WTC11 (cell line): ENCODE measurements around the gene GOLGA6L10. TPM values are rescaled to one million over a fixed set of nuclear protein-coding genes. Genes with fewer than 3 reads are reported as not detected.

Experiments
- ATAC-seq: fragments of 200-7000 bp; cut with Tn5 transposase; 2 replicates; pipeline ENCODE4 v1.10.0; 2021; ENCODE audit warnings: mild to moderate bottlenecking, moderate library complexity
- CTCF ChIA-PET: fragments of 300-600 bp; sonication (Branson Sonifier 250); formaldehyde crosslinking; loops from one replicate; lab custom pipeline; 2021; ENCODE audit warnings: antibody characterized with exemption; lab: Charles Lee
- POLR2A ChIA-PET: fragments of 350-600 bp; sonication (Branson Sonifier 250); formaldehyde crosslinking; loops from one replicate; lab custom pipeline; 2021; ENCODE audit warnings: antibody characterized with exemption; lab: Charles Lee
- DNase-seq: peaks from one replicate; pipeline ENCODE4 v3.0.0; 2021; ENCODE audit warnings: low spot score
- H3K27ac Mint-ChIP-seq: 2 replicates; pipeline ENCODE4 v1.8.0; 2021; ENCODE audit warnings: mixed read lengths
- H3K27me3 Mint-ChIP-seq: 2 replicates; pipeline ENCODE4 v1.8.0; 2021; ENCODE audit warnings: low read depth, mild to moderate bottlenecking, moderate library complexity, mixed read lengths
- H3K36me3 Mint-ChIP-seq: 2 replicates; pipeline ENCODE4 v1.8.0; 2021; ENCODE audit warnings: mixed read lengths
- H3K4me1 Mint-ChIP-seq: 2 replicates; pipeline ENCODE4 v1.8.0; 2022; ENCODE audit warnings: mixed read lengths
- H3K4me3 Mint-ChIP-seq: 2 replicates; pipeline ENCODE4 v1.8.0; 2021; ENCODE audit warnings: mild to moderate bottlenecking, moderate library complexity, mixed read lengths
- H3K9me3 Mint-ChIP-seq: 2 replicates; pipeline ENCODE4 v1.8.0; 2021; ENCODE audit warnings: mixed read lengths
- AFF4 ChIP-seq: sonication (generic); formaldehyde crosslinking; IDR thresholded peaks from 2 replicates; pipeline ENCODE4 v1.8.1; 2023; ENCODE audit warnings: mild to moderate bottlenecking, missing genetic modification reagents, borderline replicate concordance
- EMX1 ChIP-seq: fragments of 250-450 bp; sonication (Bioruptor Pico); IDR thresholded peaks from 2 replicates; pipeline ENCODE4 v1.8.0; 2021; ENCODE audit warnings: mild to moderate bottlenecking
- FOXK1 ChIP-seq: sonication (generic); formaldehyde crosslinking; IDR thresholded peaks from 2 replicates; pipeline ENCODE4 v1.8.0; 2022; ENCODE audit warnings: mild to moderate bottlenecking, moderate library complexity, missing genetic modification reagents
- GABPB1 ChIP-seq: sonication (generic); formaldehyde crosslinking; IDR thresholded peaks from 2 replicates; pipeline ENCODE4 v1.8.1; 2023; ENCODE audit warnings: mild to moderate bottlenecking, missing genetic modification reagents
- GRHL2 ChIP-seq: fragments of 250-450 bp; sonication (Bioruptor Pico); IDR thresholded peaks from 2 replicates; pipeline ENCODE4 v1.8.0; 2022; ENCODE audit warnings: mild to moderate bottlenecking, moderate library complexity; ENCODE audit not compliant: insufficient replicate concordance, severe bottlenecking
- NR1H2 ChIP-seq: sonication (generic); formaldehyde crosslinking; IDR thresholded peaks from 2 replicates; pipeline ENCODE4 v1.9.0; 2021; ENCODE audit warnings: mild to moderate bottlenecking, moderate library complexity, missing genetic modification reagents
- PRDM15 ChIP-seq: sonication (generic); formaldehyde crosslinking; IDR thresholded peaks from 2 replicates; pipeline ENCODE4 v1.8.0; 2022; ENCODE audit warnings: missing genetic modification reagents
- TEAD4 ChIP-seq: sonication (generic); formaldehyde crosslinking; IDR thresholded peaks from 2 replicates; pipeline ENCODE4 v1.8.0; 2022; ENCODE audit warnings: mild to moderate bottlenecking, missing genetic modification reagents
- ZBTB21 ChIP-seq: sonication (generic); formaldehyde crosslinking; IDR thresholded peaks from 2 replicates; pipeline ENCODE4 v1.8.1; 2023; ENCODE audit warnings: mild to moderate bottlenecking, missing genetic modification reagents, borderline replicate concordance
- ZNF671 ChIP-seq: fragments of 250-450 bp; sonication (Bioruptor Pico); IDR thresholded peaks from 2 replicates; pipeline ENCODE4 v1.8.0; 2021; ENCODE audit warnings: mild to moderate bottlenecking
- total RNA-seq: library from RNA; stranded (reverse); gene quantifications from 3 replicates; pipeline ENCODE4 v1.2.3, GENCODE V29; 2021
- TF ChIP-seq, protein P1 (sequence below): sonication (generic); formaldehyde crosslinking; IDR thresholded peaks from 2 replicates; pipeline ENCODE4 v1.8.0; 2023; ENCODE audit warnings: mild to moderate bottlenecking, missing genetic modification reagents
- TF ChIP-seq, protein P2 (sequence below): fragments of 200-600 bp; IDR thresholded peaks from 2 replicates; pipeline ENCODE4 v1.8.0; 2022; ENCODE audit warnings: antibody characterized with exemption
- TF ChIP-seq, protein P3 (sequence below): fragments of 250-450 bp; sonication (Bioruptor Pico); IDR thresholded peaks from 2 replicates; pipeline ENCODE4 v1.9.0; 2021; ENCODE audit warnings: mild to moderate bottlenecking
- TF ChIP-seq, protein P4 (sequence below): sonication (generic); formaldehyde crosslinking; IDR thresholded peaks from 2 replicates; pipeline ENCODE4 v1.8.0; 2023; ENCODE audit warnings: missing genetic modification reagents

GOLGA6L10 gene
- total RNA-seq, 1 experiment from 2014 or later: 5.8 TPM

- TF ChIP-seq, protein P1, sequence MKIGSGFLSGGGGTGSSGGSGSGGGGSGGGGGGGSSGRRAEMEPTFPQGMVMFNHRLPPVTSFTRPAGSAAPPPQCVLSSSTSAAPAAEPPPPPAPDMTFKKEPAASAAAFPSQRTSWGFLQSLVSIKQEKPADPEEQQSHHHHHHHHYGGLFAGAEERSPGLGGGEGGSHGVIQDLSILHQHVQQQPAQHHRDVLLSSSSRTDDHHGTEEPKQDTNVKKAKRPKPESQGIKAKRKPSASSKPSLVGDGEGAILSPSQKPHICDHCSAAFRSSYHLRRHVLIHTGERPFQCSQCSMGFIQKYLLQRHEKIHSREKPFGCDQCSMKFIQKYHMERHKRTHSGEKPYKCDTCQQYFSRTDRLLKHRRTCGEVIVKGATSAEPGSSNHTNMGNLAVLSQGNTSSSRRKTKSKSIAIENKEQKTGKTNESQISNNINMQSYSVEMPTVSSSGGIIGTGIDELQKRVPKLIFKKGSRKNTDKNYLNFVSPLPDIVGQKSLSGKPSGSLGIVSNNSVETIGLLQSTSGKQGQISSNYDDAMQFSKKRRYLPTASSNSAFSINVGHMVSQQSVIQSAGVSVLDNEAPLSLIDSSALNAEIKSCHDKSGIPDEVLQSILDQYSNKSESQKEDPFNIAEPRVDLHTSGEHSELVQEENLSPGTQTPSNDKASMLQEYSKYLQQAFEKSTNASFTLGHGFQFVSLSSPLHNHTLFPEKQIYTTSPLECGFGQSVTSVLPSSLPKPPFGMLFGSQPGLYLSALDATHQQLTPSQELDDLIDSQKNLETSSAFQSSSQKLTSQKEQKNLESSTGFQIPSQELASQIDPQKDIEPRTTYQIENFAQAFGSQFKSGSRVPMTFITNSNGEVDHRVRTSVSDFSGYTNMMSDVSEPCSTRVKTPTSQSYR: no peak
- TF ChIP-seq ZBTB21 (CRISPR knock-in tag) (no peak), AFF4 (no peak)
- TF ChIP-seq, protein P2, sequence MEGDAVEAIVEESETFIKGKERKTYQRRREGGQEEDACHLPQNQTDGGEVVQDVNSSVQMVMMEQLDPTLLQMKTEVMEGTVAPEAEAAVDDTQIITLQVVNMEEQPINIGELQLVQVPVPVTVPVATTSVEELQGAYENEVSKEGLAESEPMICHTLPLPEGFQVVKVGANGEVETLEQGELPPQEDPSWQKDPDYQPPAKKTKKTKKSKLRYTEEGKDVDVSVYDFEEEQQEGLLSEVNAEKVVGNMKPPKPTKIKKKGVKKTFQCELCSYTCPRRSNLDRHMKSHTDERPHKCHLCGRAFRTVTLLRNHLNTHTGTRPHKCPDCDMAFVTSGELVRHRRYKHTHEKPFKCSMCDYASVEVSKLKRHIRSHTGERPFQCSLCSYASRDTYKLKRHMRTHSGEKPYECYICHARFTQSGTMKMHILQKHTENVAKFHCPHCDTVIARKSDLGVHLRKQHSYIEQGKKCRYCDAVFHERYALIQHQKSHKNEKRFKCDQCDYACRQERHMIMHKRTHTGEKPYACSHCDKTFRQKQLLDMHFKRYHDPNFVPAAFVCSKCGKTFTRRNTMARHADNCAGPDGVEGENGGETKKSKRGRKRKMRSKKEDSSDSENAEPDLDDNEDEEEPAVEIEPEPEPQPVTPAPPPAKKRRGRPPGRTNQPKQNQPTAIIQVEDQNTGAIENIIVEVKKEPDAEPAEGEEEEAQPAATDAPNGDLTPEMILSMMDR: no peak
Measured at GRCh38 chr15:82307714-82308081, 41.6 kb downstream of the GOLGA6L10 start (continued).

DNA sequence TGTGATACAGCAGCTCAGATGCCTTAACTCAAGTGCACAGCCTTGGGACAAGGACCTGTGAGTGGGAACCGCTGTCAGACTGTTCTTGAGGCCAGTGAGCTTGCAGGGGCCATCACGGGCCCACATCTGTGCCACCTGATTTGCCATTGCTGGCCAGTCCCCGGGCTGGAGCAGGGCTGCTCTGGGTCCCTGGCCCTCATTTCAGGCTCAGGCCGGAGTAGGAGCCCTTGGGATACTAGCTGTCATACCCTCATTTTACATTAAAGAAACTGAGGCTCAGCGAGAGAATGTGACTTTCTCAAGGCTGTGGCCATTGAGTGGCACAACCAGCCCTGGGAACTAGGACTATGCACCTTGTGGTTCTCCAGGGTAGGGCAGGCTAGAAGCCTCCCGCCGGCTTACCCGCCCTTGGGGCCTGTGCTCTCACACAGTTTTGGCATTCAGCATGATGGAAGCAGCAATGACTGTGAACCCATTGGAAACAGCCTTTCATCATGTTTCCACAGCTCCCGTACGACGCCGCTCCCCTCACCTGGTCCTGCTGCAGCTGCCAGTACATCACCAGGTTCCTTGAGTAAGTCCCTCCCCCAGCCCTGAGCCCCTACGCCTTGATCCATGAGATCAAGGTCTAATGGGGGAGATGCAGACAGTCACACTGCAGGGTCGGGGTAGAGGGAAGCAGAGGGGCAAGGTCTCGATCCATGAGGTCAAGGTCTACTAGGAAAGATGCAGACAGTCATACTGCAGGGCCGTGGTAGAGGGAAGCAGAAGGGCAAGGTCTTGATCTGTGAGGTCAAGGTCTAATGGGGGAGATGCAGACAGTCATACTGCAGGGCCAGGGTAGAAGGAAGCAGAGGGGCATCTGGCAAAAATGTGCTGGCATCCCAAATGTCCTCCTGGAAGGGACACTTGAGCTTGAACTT, 42.2 kb downstream of the GOLGA6L10 start:
- Mint-ChIP-seq H3K27me3 (peaks cover 4% of the 10 kb centered on the region), H3K4me3 (no peak overlapping the region), H3K27ac (no peak overlapping the region), H3K9me3 (peaks cover 8% of the 10 kb centered on the region), H3K36me3 (no peaks in the 10 kb centered on the region), H3K4me1 (no peaks in the 10 kb centered on the region)
- CTCF ChIA-PET: no interaction called here
- ATAC-seq (peak; percentile 84), DNase-seq (no peak)
- POLR2A ChIA-PET: no interaction called here
- TF ChIP-seq, protein P3, sequence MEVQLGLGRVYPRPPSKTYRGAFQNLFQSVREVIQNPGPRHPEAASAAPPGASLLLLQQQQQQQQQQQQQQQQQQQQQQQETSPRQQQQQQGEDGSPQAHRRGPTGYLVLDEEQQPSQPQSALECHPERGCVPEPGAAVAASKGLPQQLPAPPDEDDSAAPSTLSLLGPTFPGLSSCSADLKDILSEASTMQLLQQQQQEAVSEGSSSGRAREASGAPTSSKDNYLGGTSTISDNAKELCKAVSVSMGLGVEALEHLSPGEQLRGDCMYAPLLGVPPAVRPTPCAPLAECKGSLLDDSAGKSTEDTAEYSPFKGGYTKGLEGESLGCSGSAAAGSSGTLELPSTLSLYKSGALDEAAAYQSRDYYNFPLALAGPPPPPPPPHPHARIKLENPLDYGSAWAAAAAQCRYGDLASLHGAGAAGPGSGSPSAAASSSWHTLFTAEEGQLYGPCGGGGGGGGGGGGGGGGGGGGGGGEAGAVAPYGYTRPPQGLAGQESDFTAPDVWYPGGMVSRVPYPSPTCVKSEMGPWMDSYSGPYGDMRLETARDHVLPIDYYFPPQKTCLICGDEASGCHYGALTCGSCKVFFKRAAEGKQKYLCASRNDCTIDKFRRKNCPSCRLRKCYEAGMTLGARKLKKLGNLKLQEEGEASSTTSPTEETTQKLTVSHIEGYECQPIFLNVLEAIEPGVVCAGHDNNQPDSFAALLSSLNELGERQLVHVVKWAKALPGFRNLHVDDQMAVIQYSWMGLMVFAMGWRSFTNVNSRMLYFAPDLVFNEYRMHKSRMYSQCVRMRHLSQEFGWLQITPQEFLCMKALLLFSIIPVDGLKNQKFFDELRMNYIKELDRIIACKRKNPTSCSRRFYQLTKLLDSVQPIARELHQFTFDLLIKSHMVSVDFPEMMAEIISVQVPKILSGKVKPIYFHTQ (CRISPR knock-in tag): no peak
- TF ChIP-seq FOXK1 (CRISPR knock-in tag): no peak
- TF ChIP-seq GABPB1: no peak
- no peak for TF ChIP-seq ZNF671
- TF ChIP-seq TEAD4 (CRISPR knock-in tag): no peak
- TF ChIP-seq EMX1 (CRISPR knock-in tag): no peak
- no peak for TF ChIP-seq GRHL2 (CRISPR knock-in tag)
- no peak for TF ChIP-seq ZBTB21 (CRISPR knock-in tag)
- no peak for TF ChIP-seq AFF4
- TF ChIP-seq, protein P4, sequence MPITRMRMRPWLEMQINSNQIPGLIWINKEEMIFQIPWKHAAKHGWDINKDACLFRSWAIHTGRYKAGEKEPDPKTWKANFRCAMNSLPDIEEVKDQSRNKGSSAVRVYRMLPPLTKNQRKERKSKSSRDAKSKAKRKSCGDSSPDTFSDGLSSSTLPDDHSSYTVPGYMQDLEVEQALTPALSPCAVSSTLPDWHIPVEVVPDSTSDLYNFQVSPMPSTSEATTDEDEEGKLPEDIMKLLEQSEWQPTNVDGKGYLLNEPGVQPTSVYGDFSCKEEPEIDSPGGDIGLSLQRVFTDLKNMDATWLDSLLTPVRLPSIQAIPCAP: no peak
- TF ChIP-seq NR1H2 (CRISPR knock-in tag): no peak
- no peak for TF ChIP-seq PRDM15
